Measurements from ENCODE around the gene RAB3GAP2. TPM values are rescaled to one million over a fixed set of nuclear protein-coding genes. Genes with fewer than 3 reads are reported as not detected.

RAB3GAP2 gene
- total RNA-seq, 4 donors from 2014 or later, result 19.9 to 35.3 (median 27.3) TPM

GRCh38 chr1:220186752-220187151 lies 85.5 kb downstream of the RAB3GAP2 start:
- TF ChIP-seq EP300 (IDR thresholded peaks at IDR 0.05) (no peak), POLR2A (IDR thresholded peaks at IDR 0.05) (no peak), CTCF (IDR thresholded peaks at IDR 0.05) (no peak), POLR2AphosphoS5 (IDR thresholded peaks at IDR 0.05) (no peak)
- Histone ChIP-seq H3K27ac (no peak overlapping the region), H3K27me3 (no peaks in the 10 kb centered on the region), H3K36me3 (peaks cover 4 to 76% of the 10 kb centered on the region in 2 donors), H3K4me3 (no peak overlapping the region), H3K4me1 (no peaks in the 10 kb centered on the region), H3K9me3 (no peaks in the 10 kb centered on the region)
- 85 to 94% methylated on average over 2 of the region's 2 CpGs for WGBS, 2 donors (ENCODE audit: low coverage in 1 of 2)
- no peak for ATAC-seq

GRCh38 chr1:220184506-220184905 lies 87.7 kb downstream of the RAB3GAP2 start:
- peaks cover 0 to 76% of the 10 kb centered on the region in 2 donors for H3K36me3 ChIP-seq

GRCh38 chr1:220182656-220183055 lies 89.6 kb downstream of the RAB3GAP2 start:
- ATAC-seq, result no peak
- Histone ChIP-seq H3K27ac (no peak overlapping the region), H3K27me3 (no peaks in the 10 kb centered on the region), H3K9me3 (no peaks in the 10 kb centered on the region), H3K36me3 (peaks cover 0 to 66% of the 10 kb centered on the region in 2 donors), H3K4me1 (no peaks in the 10 kb centered on the region), H3K4me3 (no peak overlapping the region)
- 70 to 78% methylated on average over 2 of the region's 2 CpGs for WGBS, 2 donors (ENCODE audit: low coverage in 1 of 2)
- TF ChIP-seq POLR2AphosphoS5 (IDR thresholded peaks at IDR 0.05), result no peak
- no peak for TF ChIP-seq POLR2A (IDR thresholded peaks at IDR 0.05)
- TF ChIP-seq CTCF (IDR thresholded peaks at IDR 0.05), result no peak
- TF ChIP-seq EP300 (IDR thresholded peaks at IDR 0.05), result no peak

More at GRCh38 chr1:220184506-220184905, 87.7 kb downstream of the RAB3GAP2 start:
- WGBS, 2 donors (ENCODE audit: low coverage in 1 of 2), result 57 to 69% methylated on average over 1 of the region's 1 CpG
- Histone ChIP-seq H3K27me3 (no peaks in the 10 kb centered on the region), H3K9me3 (no peaks in the 10 kb centered on the region), H3K27ac (no peak overlapping the region), H3K4me1 (no peaks in the 10 kb centered on the region), H3K4me3 (no peak overlapping the region)
- ATAC-seq, result no peak
- TF ChIP-seq POLR2A (IDR thresholded peaks at IDR 0.05), result no peak
- no peak for TF ChIP-seq CTCF (IDR thresholded peaks at IDR 0.05)
- TF ChIP-seq EP300 (IDR thresholded peaks at IDR 0.05), result no peak
- TF ChIP-seq POLR2AphosphoS5 (IDR thresholded peaks at IDR 0.05), result no peak

GRCh38 chr1:220182111-220182510 lies 90.1 kb downstream of the RAB3GAP2 start:
- Histone ChIP-seq H3K27ac (no peak overlapping the region), H3K9me3 (no peaks in the 10 kb centered on the region), H3K27me3 (no peaks in the 10 kb centered on the region), H3K4me3 (no peak overlapping the region), H3K36me3 (peaks cover 0 to 63% of the 10 kb centered on the region in 2 donors), H3K4me1 (no peaks in the 10 kb centered on the region)
- TF ChIP-seq POLR2A (IDR thresholded peaks at IDR 0.05) (no peak), EP300 (IDR thresholded peaks at IDR 0.05) (no peak), CTCF (IDR thresholded peaks at IDR 0.05) (no peak), POLR2AphosphoS5 (IDR thresholded peaks at IDR 0.05) (no peak)
- WGBS, 2 donors (ENCODE audit: low coverage in 1 of 2), result 67 to 100% methylated on average over 1 of the region's 1 CpG
- ATAC-seq, result no peak

GRCh38 chr1:220176540-220176939 lies 95.7 kb downstream of the RAB3GAP2 start:
- TF ChIP-seq POLR2AphosphoS5 (IDR thresholded peaks at IDR 0.05), result no peak
- no peak for TF ChIP-seq EP300 (IDR thresholded peaks at IDR 0.05)
- no peak for TF ChIP-seq POLR2A (IDR thresholded peaks at IDR 0.05)
- TF ChIP-seq CTCF (IDR thresholded peaks at IDR 0.05), result no peak

More at GRCh38 chr1:220176540-220176939, 95.7 kb downstream of the RAB3GAP2 start:
- H3K36me3 ChIP-seq, result peaks cover 0 to 65% of the 10 kb centered on the region in 2 donors
- H3K27me3 ChIP-seq, result no peaks in the 10 kb centered on the region
- no peak overlapping the region for H3K27ac ChIP-seq
- ATAC-seq, result no peak
- H3K4me3 ChIP-seq, result no peak overlapping the region
- H3K9me3 ChIP-seq, result no peaks in the 10 kb centered on the region
- no peaks in the 10 kb centered on the region for H3K4me1 ChIP-seq
- no CpG with 5 or more reads among the region's 1 CpG for WGBS, 2 donors (ENCODE audit: low coverage in 1 of 2)

Data from gastroesophageal sphincter (tissue), 4 donors.